Neural cell (in vitro differentiated cells): ENCODE measurements around the gene ACACA. TPM values are rescaled to one million over a fixed set of nuclear protein-coding genes. Genes with fewer than 3 reads are reported as not detected.

ENCODE experiments used
- H2AFZ ChIP-seq: fragments of 200-600, 300-800 bp; sonication (generic), shearing (Covaris generic); 2 replicates; pipeline ENCODE4 v1.6.0; 2014; ENCODE audit warnings: low read depth, mild to moderate bottlenecking, antibody characterized with exemption, low read length, moderate library complexity
- H3F3A ChIP-seq: fragments of 200-600 bp; shearing (Covaris generic); 2 replicates; pipeline ENCODE4 v1.6.1; 2016; ENCODE audit warnings: mild to moderate bottlenecking, moderate library complexity, mixed read lengths, antibody characterized with exemption, low read length; ENCODE audit not compliant: insufficient read depth, poor library complexity, severe bottlenecking
- H3K27ac ChIP-seq: fragments of 200-600, 300-800 bp; sonication (generic), shearing (Covaris generic); 2 replicates; pipeline ENCODE4 v1.5.1; 2014; ENCODE audit warnings: mild to moderate bottlenecking, low read length, moderate library complexity
- H3K27me3 ChIP-seq: fragments of 300-800, 200-600 bp; sonication (generic), shearing (Covaris generic); 2 replicates; pipeline ENCODE4 v1.6.0; 2014; ENCODE audit warnings: mild to moderate bottlenecking, low read depth, low read length, moderate library complexity; ENCODE audit not compliant: insufficient read depth
- H3K36me3 ChIP-seq: fragments of 300-800, 200-600 bp; sonication (generic), shearing (Covaris generic); 2 replicates; pipeline ENCODE4 v1.5.1; 2014; ENCODE audit warnings: mild to moderate bottlenecking, antibody characterized with exemption, low read length, moderate library complexity; ENCODE audit not compliant: insufficient read depth
- H3K4me2 ChIP-seq: fragments of 300-800, 200-600 bp; sonication (generic), shearing (Covaris generic); 2 replicates; pipeline ENCODE4 v1.6.0; 2014; ENCODE audit warnings: mild to moderate bottlenecking, low read length
- H3K4me3 ChIP-seq: fragments of 300-800, 200-600 bp; sonication (generic), shearing (Covaris generic); 2 replicates; pipeline ENCODE4 v1.5.1; 2014; ENCODE audit warnings: mild to moderate bottlenecking, low read length, moderate library complexity
- H3K79me2 ChIP-seq: fragments of 200-600 bp; shearing (Covaris generic); replicated peaks from 2 replicates; pipeline ENCODE4 v1.6.0; 2014; ENCODE audit warnings: mild to moderate bottlenecking, low read length, moderate library complexity; ENCODE audit not compliant: insufficient read depth
- H3K9ac ChIP-seq: fragments of 300-800, 200-600 bp; sonication (generic), shearing (Covaris generic); 2 replicates; pipeline ENCODE4 v1.6.1; 2016; ENCODE audit warnings: mild to moderate bottlenecking, low read length, mixed read lengths
- H3K9me2 ChIP-seq: fragments of 200-600 bp; shearing (Covaris generic); 2 replicates; pipeline ENCODE4 v1.6.1; 2016; ENCODE audit warnings: mild to moderate bottlenecking, low read length, mixed read lengths; ENCODE audit not compliant: insufficient read depth
- H3K9me3 ChIP-seq: fragments of 200-600, 300-800 bp; sonication (generic), shearing (Covaris generic); 2 replicates; pipeline ENCODE4 v1.6.1; 2016; ENCODE audit warnings: mild to moderate bottlenecking, mixed run types, low read length, moderate library complexity, mixed read lengths
- H4K20me1 ChIP-seq: fragments of 200-600 bp; shearing (Covaris generic); 2 replicates; pipeline ENCODE4 v1.6.1; 2016; ENCODE audit warnings: mild to moderate bottlenecking, mixed run types; ENCODE audit not compliant: insufficient read depth
- CTCF ChIP-seq: fragments of 450-650 bp; IDR thresholded peaks from 2 replicates; pipeline ENCODE4 v1.5.1; 2014; ENCODE audit warnings: antibody characterized with exemption, mild to moderate bottlenecking, moderate library complexity; ENCODE audit not compliant: poor library complexity, severe bottlenecking
- EP300 ChIP-seq: fragments of 450-650 bp; conservative IDR thresholded peaks from 2 replicates; pipeline ENCODE4 v1.6.1; 2014; ENCODE audit warnings: antibody characterized with exemption, mild to moderate bottlenecking, moderate library complexity; ENCODE audit not compliant: poor library complexity, severe bottlenecking
- EZH2 ChIP-seq: fragments of 200-600, 300-800 bp; shearing (Covaris generic), sonication (generic); IDR thresholded peaks from 2 replicates; pipeline ENCODE4 v1.6.1; 2014; ENCODE audit warnings: antibody characterized with exemption, low read length, borderline replicate concordance, mild to moderate bottlenecking; ENCODE audit not compliant: insufficient read depth, poor library complexity, severe bottlenecking
- MXI1 ChIP-seq: fragments of 450-650 bp; conservative IDR thresholded peaks from 2 replicates; pipeline ENCODE4 v1.6.1; 2014; ENCODE audit warnings: antibody characterized with exemption, mild to moderate bottlenecking; ENCODE audit not compliant: poor library complexity, severe bottlenecking
- POLR2AphosphoS5 ChIP-seq: IDR thresholded peaks from 2 replicates; pipeline ENCODE4 v1.6.1; 2012
- RAD21 ChIP-seq: fragments of 450-650 bp; conservative IDR thresholded peaks from 2 replicates; pipeline ENCODE4 v1.6.1; 2014; ENCODE audit warnings: antibody characterized with exemption, mild to moderate bottlenecking, moderate library complexity
- SMC3 ChIP-seq: fragments of 450-650 bp; conservative IDR thresholded peaks from 2 replicates; pipeline ENCODE4 v1.6.1; 2014; ENCODE audit warnings: antibody characterized with exemption, mild to moderate bottlenecking, moderate library complexity; ENCODE audit not compliant: poor library complexity
- TAF1 ChIP-seq: IDR thresholded peaks from 2 replicates; pipeline ENCODE4 v1.6.1; 2012; ENCODE audit warnings: low read depth
- polyA plus RNA-seq: library from polyadenylated mRNA; depleted of rRNA; stranded (reverse); fragments of >200 nt; gene quantifications from 2 replicates; pipeline ENCODE4 v1.2.3, GENCODE V29; 2014
- TF ChIP-seq, protein P1 (sequence below): IDR thresholded peaks from 2 replicates; pipeline ENCODE4 v1.6.1; 2012; ENCODE audit warnings: borderline replicate concordance

The ACACA gene
- polyA plus RNA-seq, 1 donor from 2014 or later, result 38.4 TPM

DNA sequence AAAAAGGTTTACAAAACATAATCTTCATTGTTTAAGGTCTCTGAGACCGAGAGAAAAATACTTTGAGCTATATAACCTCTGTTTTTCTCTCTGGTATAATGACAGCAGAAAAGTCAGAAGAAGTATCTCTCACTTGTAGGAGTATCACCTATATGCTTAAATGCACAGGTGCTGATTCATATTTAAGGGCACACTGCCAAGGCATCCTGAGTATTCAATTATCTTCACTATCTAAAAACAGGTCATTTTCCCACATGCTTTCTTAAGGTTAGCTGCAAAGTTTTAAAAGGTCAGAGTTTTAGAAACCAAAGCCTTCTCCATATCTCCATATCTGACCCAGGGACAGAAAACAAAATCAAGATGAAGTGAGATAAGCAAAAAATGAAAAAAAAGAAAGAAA is 130.2 kb downstream of the ACACA start:
- Histone ChIP-seq H3K79me2 (no peaks in the 10 kb centered on the region), H3K27ac (no peak overlapping the region), H3K4me3 (no peak overlapping the region), H4K20me1 (no peaks in the 10 kb centered on the region), H3K27me3 (no peaks in the 10 kb centered on the region), H3K9me3 (no peaks in the 10 kb centered on the region), H3K36me3 (no peaks in the 10 kb centered on the region), H3F3A (no peaks in the 10 kb centered on the region), H3K4me2 (no peak overlapping the region), H3K9ac (no peak overlapping the region), H3K9me2 (no peaks in the 10 kb centered on the region), H2AFZ (no peak overlapping the region)
- TF ChIP-seq TAF1 (no peak), EZH2 (no peak), MXI1 (no peak), SMC3 (no peak), POLR2AphosphoS5 (no peak), CTCF (no peak), EP300 (no peak), RAD21 (no peak)
- TF ChIP-seq, protein P1, sequence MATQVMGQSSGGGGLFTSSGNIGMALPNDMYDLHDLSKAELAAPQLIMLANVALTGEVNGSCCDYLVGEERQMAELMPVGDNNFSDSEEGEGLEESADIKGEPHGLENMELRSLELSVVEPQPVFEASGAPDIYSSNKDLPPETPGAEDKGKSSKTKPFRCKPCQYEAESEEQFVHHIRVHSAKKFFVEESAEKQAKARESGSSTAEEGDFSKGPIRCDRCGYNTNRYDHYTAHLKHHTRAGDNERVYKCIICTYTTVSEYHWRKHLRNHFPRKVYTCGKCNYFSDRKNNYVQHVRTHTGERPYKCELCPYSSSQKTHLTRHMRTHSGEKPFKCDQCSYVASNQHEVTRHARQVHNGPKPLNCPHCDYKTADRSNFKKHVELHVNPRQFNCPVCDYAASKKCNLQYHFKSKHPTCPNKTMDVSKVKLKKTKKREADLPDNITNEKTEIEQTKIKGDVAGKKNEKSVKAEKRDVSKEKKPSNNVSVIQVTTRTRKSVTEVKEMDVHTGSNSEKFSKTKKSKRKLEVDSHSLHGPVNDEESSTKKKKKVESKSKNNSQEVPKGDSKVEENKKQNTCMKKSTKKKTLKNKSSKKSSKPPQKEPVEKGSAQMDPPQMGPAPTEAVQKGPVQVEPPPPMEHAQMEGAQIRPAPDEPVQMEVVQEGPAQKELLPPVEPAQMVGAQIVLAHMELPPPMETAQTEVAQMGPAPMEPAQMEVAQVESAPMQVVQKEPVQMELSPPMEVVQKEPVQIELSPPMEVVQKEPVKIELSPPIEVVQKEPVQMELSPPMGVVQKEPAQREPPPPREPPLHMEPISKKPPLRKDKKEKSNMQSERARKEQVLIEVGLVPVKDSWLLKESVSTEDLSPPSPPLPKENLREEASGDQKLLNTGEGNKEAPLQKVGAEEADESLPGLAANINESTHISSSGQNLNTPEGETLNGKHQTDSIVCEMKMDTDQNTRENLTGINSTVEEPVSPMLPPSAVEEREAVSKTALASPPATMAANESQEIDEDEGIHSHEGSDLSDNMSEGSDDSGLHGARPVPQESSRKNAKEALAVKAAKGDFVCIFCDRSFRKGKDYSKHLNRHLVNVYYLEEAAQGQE, result no peak

DNA sequence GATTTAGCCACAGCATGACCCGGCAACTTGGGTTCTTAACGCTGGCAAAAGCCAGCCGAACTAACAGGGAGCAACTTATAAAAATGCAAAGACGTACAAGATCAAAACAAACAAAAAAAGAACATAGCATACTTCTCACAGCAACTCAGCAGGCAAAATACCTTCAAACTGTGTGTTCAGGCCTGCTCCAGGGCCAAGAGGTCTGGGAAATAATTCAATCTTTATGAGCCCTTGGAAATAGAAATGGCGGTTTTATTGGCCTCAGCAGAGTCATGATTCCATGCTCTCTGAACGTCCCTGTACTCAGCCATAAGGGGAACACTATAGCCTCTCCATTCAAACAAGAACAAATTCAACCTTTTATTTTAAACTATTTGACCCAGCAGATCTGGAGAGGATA is 132.2 kb downstream of the ACACA start:
- peaks cover 2% of the 10 kb centered on the region for H3K36me3 ChIP-seq
- no peak for TF ChIP-seq POLR2AphosphoS5
- TF ChIP-seq MXI1, result no peak
- no peak for TF ChIP-seq EZH2
- TF ChIP-seq, protein P1, result no peak
- no peak for TF ChIP-seq TAF1
- no peak for TF ChIP-seq EP300
- TF ChIP-seq RAD21, result no peak
- no peak for TF ChIP-seq CTCF
- TF ChIP-seq SMC3, result no peak

More for the DNA sequence above, 132.2 kb downstream of the ACACA start:
- H3F3A ChIP-seq, result no peaks in the 10 kb centered on the region
- H3K9me3 ChIP-seq, result no peaks in the 10 kb centered on the region
- no peak overlapping the region for H3K4me2 ChIP-seq
- no peaks in the 10 kb centered on the region for H3K27me3 ChIP-seq
- no peak overlapping the region for H3K27ac ChIP-seq
- H2AFZ ChIP-seq, result no peak overlapping the region
- no peaks in the 10 kb centered on the region for H3K79me2 ChIP-seq
- no peaks in the 10 kb centered on the region for H3K9me2 ChIP-seq
- no peaks in the 10 kb centered on the region for H4K20me1 ChIP-seq
- no peak overlapping the region for H3K9ac ChIP-seq
- no peak overlapping the region for H3K4me3 ChIP-seq
